Adrenal gland (tissue), 5 donors: Measurements from ENCODE around the gene TRIM38.
A peak's percentile ranks its signal among the peaks of the same experiment; 100 is the strongest.

ENCODE experiments used
- POLR2A ChIP-seq, 2 donors: fragments of 450-650 bp; IDR thresholded peaks; one replicate each; pipeline ENCODE4 v1.6.1; 2017; ENCODE audit warnings: antibody characterized with exemption in 2 of 2, mild to moderate bottlenecking in 2 of 2, moderate library complexity in 1 of 2
- TF ChIP-seq, protein P1 (sequence below), 6 experiments: fragments of 450-650 bp in 4 of 6; fragments of 200-600 bp in 2 of 6; sonication (generic) in 1 of 6; IDR thresholded peaks; 1 replicate in 5 of 6; 2 replicates in 1 of 6; pipeline versions ENCODE4 v1.5.1 to v1.8.0; 2016 to 2021; ENCODE audit warnings: antibody characterized with exemption in 6 of 6, mild to moderate bottlenecking in 2 of 6, moderate library complexity in 1 of 6
- donor health status: DM: no; HTN: no; CAD: no.

DNA sequence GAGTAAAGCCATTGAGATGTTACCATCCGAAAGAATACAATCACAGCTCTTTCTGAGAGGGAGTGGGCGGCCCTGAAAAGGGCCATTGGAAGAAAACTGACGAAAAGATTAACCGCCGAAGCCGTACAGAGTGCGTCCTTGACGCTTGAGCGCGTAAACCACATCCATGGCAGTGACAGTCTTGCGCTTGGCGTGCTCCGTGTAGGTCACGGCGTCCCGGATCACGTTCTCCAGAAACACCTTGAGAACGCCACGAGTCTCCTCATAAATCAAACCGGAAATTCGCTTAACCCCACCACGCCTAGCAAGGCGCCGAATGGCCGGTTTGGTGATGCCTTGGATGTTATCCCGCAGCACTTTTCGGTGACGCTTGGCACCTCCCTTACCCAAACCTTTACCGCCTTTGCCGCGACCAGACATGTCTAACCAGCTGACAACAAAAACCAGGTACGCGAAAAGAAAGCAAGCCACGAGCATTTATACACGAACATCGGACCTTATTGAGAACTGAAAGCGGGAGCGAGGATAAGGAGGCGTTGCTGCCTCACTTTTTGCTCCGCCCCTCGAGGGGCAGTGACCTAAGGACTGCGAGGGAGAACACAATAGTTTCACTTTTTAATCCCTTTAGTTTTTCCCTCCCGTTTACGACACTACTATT lies 64.4 kb downstream of the TRIM38 start:
- TF ChIP-seq, protein P1, sequence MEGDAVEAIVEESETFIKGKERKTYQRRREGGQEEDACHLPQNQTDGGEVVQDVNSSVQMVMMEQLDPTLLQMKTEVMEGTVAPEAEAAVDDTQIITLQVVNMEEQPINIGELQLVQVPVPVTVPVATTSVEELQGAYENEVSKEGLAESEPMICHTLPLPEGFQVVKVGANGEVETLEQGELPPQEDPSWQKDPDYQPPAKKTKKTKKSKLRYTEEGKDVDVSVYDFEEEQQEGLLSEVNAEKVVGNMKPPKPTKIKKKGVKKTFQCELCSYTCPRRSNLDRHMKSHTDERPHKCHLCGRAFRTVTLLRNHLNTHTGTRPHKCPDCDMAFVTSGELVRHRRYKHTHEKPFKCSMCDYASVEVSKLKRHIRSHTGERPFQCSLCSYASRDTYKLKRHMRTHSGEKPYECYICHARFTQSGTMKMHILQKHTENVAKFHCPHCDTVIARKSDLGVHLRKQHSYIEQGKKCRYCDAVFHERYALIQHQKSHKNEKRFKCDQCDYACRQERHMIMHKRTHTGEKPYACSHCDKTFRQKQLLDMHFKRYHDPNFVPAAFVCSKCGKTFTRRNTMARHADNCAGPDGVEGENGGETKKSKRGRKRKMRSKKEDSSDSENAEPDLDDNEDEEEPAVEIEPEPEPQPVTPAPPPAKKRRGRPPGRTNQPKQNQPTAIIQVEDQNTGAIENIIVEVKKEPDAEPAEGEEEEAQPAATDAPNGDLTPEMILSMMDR (IDR thresholded peaks at IDR 0.05) = no peak
- peak; percentile 99 to 100 for TF ChIP-seq POLR2A (IDR thresholded peaks at IDR 0.05)
